Fibroblast of the aortic adventitia (primary cell): Measurements from ENCODE around the gene CHPF. TPM values are rescaled to one million over a fixed set of nuclear protein-coding genes. Genes with fewer than 3 reads are reported as not detected.
A peak's percentile ranks its signal among the peaks of the same experiment; 100 is the strongest.

Source experiments
- DNase-seq: peaks from one replicate; pipeline ENCODE4 v3.0.0-alpha.2; 2010; ENCODE audit warnings: low read depth
- H3K4me3 ChIP-seq: 2 replicates; pipeline ENCODE4 v1.5.1; 2011; ENCODE audit warnings: low read depth, mild to moderate bottlenecking, control low read depth, low read length, moderate library complexity
- CTCF ChIP-seq: IDR thresholded peaks from 2 replicates; pipeline ENCODE4 v1.5.1; 2011; ENCODE audit warnings: mild to moderate bottlenecking, low read length, control low read depth, inconsistent platforms; ENCODE audit not compliant: insufficient read depth
- total RNA-seq: library from RNA; depleted of rRNA; stranded (reverse); fragments of >200 nt; gene quantifications from 2 replicates; pipeline ENCODE4 v1.2.3, GENCODE V29; 2012; ENCODE audit warnings: low replicate concordance

The CHPF gene, protein sequence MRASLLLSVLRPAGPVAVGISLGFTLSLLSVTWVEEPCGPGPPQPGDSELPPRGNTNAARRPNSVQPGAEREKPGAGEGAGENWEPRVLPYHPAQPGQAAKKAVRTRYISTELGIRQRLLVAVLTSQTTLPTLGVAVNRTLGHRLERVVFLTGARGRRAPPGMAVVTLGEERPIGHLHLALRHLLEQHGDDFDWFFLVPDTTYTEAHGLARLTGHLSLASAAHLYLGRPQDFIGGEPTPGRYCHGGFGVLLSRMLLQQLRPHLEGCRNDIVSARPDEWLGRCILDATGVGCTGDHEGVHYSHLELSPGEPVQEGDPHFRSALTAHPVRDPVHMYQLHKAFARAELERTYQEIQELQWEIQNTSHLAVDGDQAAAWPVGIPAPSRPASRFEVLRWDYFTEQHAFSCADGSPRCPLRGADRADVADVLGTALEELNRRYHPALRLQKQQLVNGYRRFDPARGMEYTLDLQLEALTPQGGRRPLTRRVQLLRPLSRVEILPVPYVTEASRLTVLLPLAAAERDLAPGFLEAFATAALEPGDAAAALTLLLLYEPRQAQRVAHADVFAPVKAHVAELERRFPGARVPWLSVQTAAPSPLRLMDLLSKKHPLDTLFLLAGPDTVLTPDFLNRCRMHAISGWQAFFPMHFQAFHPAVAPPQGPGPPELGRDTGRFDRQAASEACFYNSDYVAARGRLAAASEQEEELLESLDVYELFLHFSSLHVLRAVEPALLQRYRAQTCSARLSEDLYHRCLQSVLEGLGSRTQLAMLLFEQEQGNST
- 62.4 and 271 TPM in 2 replicates for total RNA-seq

DNA sequence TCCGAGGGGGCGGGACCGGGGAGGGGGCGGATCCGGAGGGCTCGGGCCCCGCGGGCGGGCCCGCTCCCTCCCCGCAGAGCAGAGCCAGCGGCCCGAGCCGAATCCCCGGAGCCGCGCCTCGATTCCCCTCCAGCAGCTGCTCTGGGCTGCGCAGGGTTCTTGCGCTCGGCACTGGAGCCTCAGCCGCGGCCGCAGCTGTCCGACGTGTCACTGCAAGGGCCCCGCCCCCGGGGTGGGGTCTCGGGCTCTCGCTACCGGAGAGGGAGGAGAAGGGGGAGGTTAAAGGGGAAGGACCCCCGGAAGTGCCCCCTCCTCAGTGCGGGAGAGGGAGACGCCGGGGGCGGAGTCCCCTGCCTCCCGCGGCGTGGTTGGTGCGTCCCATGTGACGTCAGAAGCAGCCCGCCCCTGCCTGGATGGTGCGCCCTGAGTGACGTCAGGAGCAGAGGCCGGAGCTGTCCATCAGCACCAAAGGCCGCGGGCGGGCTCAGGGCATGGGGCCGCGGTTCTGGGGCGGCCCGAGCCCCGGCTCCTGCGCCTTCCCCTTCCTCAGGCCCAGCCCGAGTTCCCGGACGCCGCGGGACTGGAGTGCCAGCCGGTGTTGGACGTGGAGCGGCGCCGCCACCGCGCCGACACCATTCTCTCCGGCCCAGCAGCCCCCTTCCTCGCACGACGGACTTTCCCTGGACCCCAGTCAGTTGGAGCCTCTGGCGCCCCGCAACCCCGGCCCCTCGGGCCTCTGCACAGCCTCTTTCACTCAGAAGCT, at the start of gene CHPF, which contains the start of gene TMEM198:
Gene CHPF, minus strand, starts transcription at position 214 of the 763 bp plus-strand sequence. CDS start 271 bp downstream, outside the sequence.
Gene TMEM198, plus strand, starts transcription at position 433 of the 763 bp plus-strand sequence. CDS start 700 bp downstream, outside the sequence.
- peak within 1 kb of the TSS; percentile 80 for H3K4me3 ChIP-seq
- DNase-seq = peak; percentile 97
- no peak for TF ChIP-seq CTCF

- no peak for DNase-seq
- H3K4me3 ChIP-seq = no peak overlapping the region
- no peak for TF ChIP-seq CTCF
Observed at GRCh38 chr2:219593154-219593553, 49.5 kb upstream of the CHPF start.

DNA sequence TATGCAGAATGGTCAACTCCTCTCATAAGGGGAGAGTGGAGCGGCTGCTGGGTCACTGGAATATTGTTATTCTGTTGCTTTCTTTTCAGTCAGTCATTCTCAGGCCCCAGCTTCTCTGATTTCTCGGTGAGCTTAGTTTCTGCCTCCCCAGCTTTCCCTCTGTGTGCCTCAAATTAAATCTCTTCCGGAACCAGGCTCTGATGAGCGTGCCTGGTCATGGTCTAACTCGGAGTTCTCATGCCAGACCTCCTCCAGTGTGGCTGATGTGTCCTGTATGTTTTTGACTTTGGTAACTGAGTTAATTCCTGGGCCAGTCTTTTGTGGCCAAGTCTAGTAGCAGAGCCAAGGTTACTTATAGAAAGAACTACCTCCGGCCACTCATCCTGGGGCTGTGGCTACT, 49.1 kb upstream of the CHPF start:
- no peak for TF ChIP-seq CTCF
- no peak overlapping the region for H3K4me3 ChIP-seq
- no peak for DNase-seq

DNA sequence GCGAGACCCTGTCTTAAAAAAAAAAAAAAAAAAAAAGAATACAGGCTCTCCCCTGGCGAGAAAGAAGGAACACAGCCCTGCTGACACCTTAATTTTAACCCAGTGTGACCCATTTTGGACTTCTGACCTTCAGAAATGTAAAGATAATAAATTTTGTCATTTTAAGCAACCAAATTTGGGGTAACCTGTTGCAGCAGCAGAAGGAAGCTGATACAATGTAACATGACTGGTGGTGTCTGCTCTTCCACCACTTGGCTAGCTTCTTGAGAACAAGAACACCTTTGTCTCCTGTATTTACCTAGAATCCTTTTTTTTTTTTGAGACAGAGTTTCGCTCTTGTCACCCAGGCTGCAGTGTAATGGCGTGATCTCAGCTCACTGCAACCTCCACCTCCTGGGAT, 47.5 kb upstream of the CHPF start:
- H3K4me3 ChIP-seq = no peak overlapping the region
- DNase-seq = no peak
- no peak for TF ChIP-seq CTCF

- no peak overlapping the region for H3K4me3 ChIP-seq
- no peak for TF ChIP-seq CTCF
- no peak for DNase-seq
Observed at GRCh38 chr2:219581346-219581745, 37.7 kb upstream of the CHPF start.
